ENCODE measurements around the gene NCOA6. TPM values are rescaled to one million over a fixed set of nuclear protein-coding genes. Genes with fewer than 3 reads are reported as not detected.

Gene NCOA6
- polyA plus RNA-seq, 1 experiment = 14.0 TPM

DNA sequence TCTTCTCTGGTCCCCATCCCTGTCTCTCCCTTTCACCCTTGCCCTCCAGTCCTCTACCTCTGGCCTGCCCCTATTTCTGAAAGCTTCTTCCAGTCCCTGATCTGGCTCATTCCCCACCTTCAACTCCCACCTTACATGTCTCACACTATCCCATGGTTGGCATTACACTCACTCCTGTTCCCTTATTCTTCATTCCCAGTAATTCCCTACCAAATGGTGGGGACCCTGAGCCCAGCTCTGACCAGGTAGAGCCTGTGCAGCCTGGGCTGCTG lies 114.9 kb downstream of the NCOA6 start:
- Histone ChIP-seq H3K27me3 (ENCODE audit: control insufficient read depth, insufficient read depth, low read length) (no peaks in the 10 kb centered on the region), H3K36me3 (ENCODE audit: control insufficient read depth, insufficient read depth, low read length) (peaks cover 1% of the 10 kb centered on the region), H3K4me3 (ENCODE audit: low read depth, low read length) (peak overlapping the region; percentile 67)
- TF ChIP-seq, protein P1, sequence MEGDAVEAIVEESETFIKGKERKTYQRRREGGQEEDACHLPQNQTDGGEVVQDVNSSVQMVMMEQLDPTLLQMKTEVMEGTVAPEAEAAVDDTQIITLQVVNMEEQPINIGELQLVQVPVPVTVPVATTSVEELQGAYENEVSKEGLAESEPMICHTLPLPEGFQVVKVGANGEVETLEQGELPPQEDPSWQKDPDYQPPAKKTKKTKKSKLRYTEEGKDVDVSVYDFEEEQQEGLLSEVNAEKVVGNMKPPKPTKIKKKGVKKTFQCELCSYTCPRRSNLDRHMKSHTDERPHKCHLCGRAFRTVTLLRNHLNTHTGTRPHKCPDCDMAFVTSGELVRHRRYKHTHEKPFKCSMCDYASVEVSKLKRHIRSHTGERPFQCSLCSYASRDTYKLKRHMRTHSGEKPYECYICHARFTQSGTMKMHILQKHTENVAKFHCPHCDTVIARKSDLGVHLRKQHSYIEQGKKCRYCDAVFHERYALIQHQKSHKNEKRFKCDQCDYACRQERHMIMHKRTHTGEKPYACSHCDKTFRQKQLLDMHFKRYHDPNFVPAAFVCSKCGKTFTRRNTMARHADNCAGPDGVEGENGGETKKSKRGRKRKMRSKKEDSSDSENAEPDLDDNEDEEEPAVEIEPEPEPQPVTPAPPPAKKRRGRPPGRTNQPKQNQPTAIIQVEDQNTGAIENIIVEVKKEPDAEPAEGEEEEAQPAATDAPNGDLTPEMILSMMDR (IDR thresholded peaks at IDR 0.05; ENCODE audit: insufficient read depth, low read depth, low read length) = no peak
- POLR2A ChIA-PET = no interaction called here
- CTCF ChIA-PET = interaction anchor here (0.8 to 2.1 kb wide), 7 partner anchors 10 to 398 kb away, joined by 3 to 11 read pairs (median 5); no protein-coding TSS in a partner anchor
- no peak for DNase-seq (ENCODE audit: low read depth)

DNA sequence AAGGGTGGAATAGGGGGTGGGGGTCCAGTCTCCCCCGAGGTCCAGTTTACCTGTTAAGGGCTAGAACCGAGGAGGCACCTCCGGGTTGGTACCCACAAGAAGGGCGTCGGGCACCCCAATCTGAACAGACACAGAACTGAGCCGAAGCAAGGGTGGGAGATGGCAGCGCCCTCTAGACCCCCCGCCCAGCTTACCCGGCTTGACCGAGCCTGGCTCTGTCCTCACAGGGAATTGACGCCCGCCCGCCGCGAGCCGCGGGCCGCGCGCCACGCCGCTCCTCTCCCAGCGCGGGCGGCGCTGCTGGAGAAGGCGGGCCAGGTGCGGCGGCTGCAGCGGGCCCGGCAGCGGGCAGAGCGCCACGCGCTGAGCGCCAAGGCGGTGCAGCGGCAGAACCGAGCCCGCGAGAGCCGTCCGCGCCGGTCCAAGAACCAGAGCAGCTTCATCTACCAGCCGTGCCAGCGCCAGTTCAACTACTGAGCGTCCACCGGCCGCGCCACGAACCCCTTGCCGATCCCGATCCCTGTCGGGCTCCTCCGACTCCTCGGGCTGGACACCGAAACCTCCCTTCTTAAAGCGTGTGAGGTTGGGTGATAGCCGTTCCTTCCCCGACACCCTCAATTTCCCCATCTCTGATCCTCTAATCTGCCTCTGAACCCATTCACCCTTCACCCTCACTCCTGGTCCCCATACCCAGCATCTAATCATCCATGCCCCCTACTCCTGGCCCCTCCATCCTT lies 115.5 kb downstream of the NCOA6 start:
- TF ChIP-seq, protein P1 (IDR thresholded peaks at IDR 0.05; ENCODE audit: insufficient read depth, low read depth, low read length) = peak; percentile 55
- H3K4me3 ChIP-seq (ENCODE audit: low read depth, low read length) = peak overlapping the region; percentile 67
- no peak for DNase-seq (ENCODE audit: low read depth)
- ChIA-PET POLR2A (interaction anchor here (0.6 kb wide), 1 partner anchor 178 kb away, joined by 3 read pairs; no protein-coding TSS in a partner anchor), CTCF (interaction anchor here (0.8 to 2.1 kb wide), 7 partner anchors 10 to 398 kb away, joined by 4 to 11 read pairs (median 5); no protein-coding TSS in a partner anchor)
- peaks cover 1% of the 10 kb centered on the region for H3K36me3 ChIP-seq (ENCODE audit: control insufficient read depth, insufficient read depth, low read length)
- H3K27me3 ChIP-seq (ENCODE audit: control insufficient read depth, insufficient read depth, low read length) = no peaks in the 10 kb centered on the region

DNA sequence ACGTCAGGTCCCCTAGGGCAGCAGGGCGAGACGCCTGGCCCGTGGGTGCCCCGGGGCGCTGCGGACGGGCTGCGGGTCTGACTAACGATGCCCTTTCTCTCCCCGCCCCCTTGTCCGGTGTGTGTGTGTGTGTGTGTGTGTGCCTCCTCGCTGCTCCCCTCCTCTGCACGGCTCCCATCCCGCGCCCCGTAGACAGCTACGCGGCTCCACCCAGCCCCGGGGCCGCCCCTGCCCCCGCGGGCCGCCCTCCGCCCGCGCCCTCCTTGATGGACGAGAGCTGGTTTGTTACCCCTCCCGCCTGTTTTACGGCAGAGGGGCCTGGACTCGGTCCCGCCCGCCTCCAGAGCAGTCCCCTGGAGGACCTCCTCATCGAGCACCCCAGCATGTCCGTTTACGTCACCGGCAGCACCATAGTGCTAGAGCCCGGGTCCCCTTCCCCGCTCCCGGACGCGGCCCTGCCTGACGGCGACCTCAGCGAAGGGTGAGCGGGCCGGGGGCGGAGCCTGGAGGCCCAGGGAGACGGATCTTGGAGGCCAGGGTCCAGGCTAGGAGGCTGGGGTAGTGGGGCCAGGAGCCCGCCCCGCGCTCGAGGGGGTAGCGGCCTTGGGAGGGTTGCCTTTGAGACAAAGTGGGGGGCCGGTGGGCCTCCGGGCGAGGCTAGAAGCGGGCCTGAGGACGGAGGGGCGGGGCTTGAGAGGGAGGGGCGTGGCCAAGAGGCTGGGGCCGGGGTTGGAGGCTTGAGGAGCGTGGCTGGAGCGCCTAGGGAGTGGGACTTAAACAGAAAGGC lies 116.2 kb downstream of the NCOA6 start:
- H3K36me3 ChIP-seq (ENCODE audit: control insufficient read depth, insufficient read depth, low read length) = peaks cover 1% of the 10 kb centered on the region
- peak overlapping the region; percentile 67 for H3K4me3 ChIP-seq (ENCODE audit: low read depth, low read length)
- no peak for DNase-seq (ENCODE audit: low read depth)
- H3K27me3 ChIP-seq (ENCODE audit: control insufficient read depth, insufficient read depth, low read length) = no peaks in the 10 kb centered on the region
- TF ChIP-seq, protein P1 (IDR thresholded peaks at IDR 0.05; ENCODE audit: insufficient read depth, low read depth, low read length) = no peak
- CTCF ChIA-PET = interaction anchor here (0.7 to 2.1 kb wide), 5 partner anchors 11 to 397 kb away, joined by 4 to 11 read pairs (median 7); no protein-coding TSS in a partner anchor
- POLR2A ChIA-PET = no interaction called here

DNA sequence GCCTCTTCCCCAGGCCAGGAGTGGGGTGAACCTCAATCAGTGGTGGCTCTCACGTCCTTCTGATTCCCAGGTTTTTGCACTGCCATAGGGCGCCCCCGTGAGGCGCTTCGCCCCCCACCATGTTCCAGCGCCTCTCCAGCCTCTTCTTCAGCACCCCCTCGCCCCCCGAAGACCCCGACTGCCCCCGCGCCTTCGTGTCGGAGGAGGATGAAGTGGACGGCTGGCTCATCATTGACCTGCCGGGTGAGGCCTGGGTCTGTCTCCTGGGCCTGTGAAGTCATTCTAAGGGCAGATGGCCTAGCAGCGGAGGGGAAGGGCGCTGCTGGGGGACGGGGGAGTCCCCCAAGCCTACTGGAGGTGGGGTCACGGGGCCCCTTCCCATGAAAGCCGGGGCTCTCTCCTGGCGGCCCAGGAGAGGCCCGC lies 116.8 kb downstream of the NCOA6 start:
- Histone ChIP-seq H3K27me3 (ENCODE audit: control insufficient read depth, insufficient read depth, low read length) (no peaks in the 10 kb centered on the region), H3K36me3 (ENCODE audit: control insufficient read depth, insufficient read depth, low read length) (no peaks in the 10 kb centered on the region; the same call in 1 of the 2 replicates), H3K4me3 (ENCODE audit: low read depth, low read length) (peak overlapping the region; percentile 67)
- TF ChIP-seq, protein P1 (IDR thresholded peaks at IDR 0.05; ENCODE audit: insufficient read depth, low read depth, low read length) = peak; percentile 74
- CTCF ChIA-PET = interaction anchor here (0.9 to 3.4 kb wide), 9 partner anchors 12 to 396 kb away, joined by 3 to 22 read pairs (median 7); no protein-coding TSS in a partner anchor
- POLR2A ChIA-PET = no interaction called here
- DNase-seq (ENCODE audit: low read depth) = no peak
